T-helper 2 cell treated with Interferon-gamma antibody and Interleukin-4, amounts not matched to agents 5 μg/mL and 100 μg/mL, for 36 hours (primary cell): ENCODE data around the gene RIPOR3.

Source experiments
- DNase-seq: peaks from one replicate; pipeline ENCODE4 v3.0.0; 2021; ENCODE audit warnings: low spot score
- H3K27ac Mint-ChIP-seq: one replicate; pipeline ENCODE4 v1.8.0; 2021; ENCODE audit warnings: mild to moderate bottlenecking, mixed read lengths
- H3K27me3 Mint-ChIP-seq: one replicate; pipeline ENCODE4 v1.8.0; 2021; ENCODE audit warnings: low read depth, mixed read lengths
- H3K36me3 Mint-ChIP-seq: one replicate; pipeline ENCODE4 v1.8.0; 2021; ENCODE audit warnings: low read depth, mixed read lengths
- H3K4me1 Mint-ChIP-seq: one replicate; pipeline ENCODE4 v1.8.0; 2021; ENCODE audit warnings: low read depth, mixed read lengths
- H3K4me3 Mint-ChIP-seq: one replicate; pipeline ENCODE4 v1.8.0; 2022; ENCODE audit warnings: mild to moderate bottlenecking, moderate library complexity, mixed read lengths
- H3K9me3 Mint-ChIP-seq: one replicate; pipeline ENCODE4 v1.8.0; 2021; ENCODE audit warnings: mixed read lengths

Gene RIPOR3

GRCh38 chr20:50592282-50593004, 98.9 kb downstream of the RIPOR3 start:
- no peak for DNase-seq
- Mint-ChIP-seq H3K27me3 (no peaks in the 10 kb centered on the region), H3K4me3 (no peak overlapping the region), H3K27ac (no peak overlapping the region), H3K36me3 (peaks cover 10% of the 10 kb centered on the region), H3K4me1 (no peaks in the 10 kb centered on the region), H3K9me3 (no peaks in the 10 kb centered on the region)

GRCh38 chr20:50591233-50591852, 100.0 kb downstream of the RIPOR3 start:
- Mint-ChIP-seq H3K36me3 (peaks cover 12% of the 10 kb centered on the region), H3K4me1 (no peaks in the 10 kb centered on the region), H3K27me3 (no peaks in the 10 kb centered on the region), H3K4me3 (no peak overlapping the region), H3K27ac (no peak overlapping the region), H3K9me3 (no peaks in the 10 kb centered on the region)
- DNase-seq, result no peak

GRCh38 chr20:50590348-50590664, 101.0 kb downstream of the RIPOR3 start:
- no peaks in the 10 kb centered on the region for H3K9me3 Mint-ChIP-seq
- H3K4me3 Mint-ChIP-seq, result no peak overlapping the region
- H3K4me1 Mint-ChIP-seq, result no peaks in the 10 kb centered on the region
- DNase-seq, result no peak
- no peaks in the 10 kb centered on the region for H3K27me3 Mint-ChIP-seq
- H3K36me3 Mint-ChIP-seq, result peaks cover 21% of the 10 kb centered on the region
- no peak overlapping the region for H3K27ac Mint-ChIP-seq

- no peaks in the 10 kb centered on the region for H3K27me3 Mint-ChIP-seq
- H3K36me3 Mint-ChIP-seq, result peaks cover 26% of the 10 kb centered on the region
- H3K9me3 Mint-ChIP-seq, result no peaks in the 10 kb centered on the region
- H3K27ac Mint-ChIP-seq, result no peak overlapping the region
- DNase-seq, result no peak
- no peak overlapping the region for H3K4me3 Mint-ChIP-seq
- H3K4me1 Mint-ChIP-seq, result no peaks in the 10 kb centered on the region
These were observed 101.6 kb downstream of the RIPOR3 start for GRCh38 chr20:50589548-50590347.

- Mint-ChIP-seq H3K4me3 (no peak overlapping the region), H3K9me3 (no peaks in the 10 kb centered on the region), H3K4me1 (peaks cover 3% of the 10 kb centered on the region), H3K27ac (peak overlapping the region; percentile 63), H3K27me3 (no peaks in the 10 kb centered on the region), H3K36me3 (peaks cover 31% of the 10 kb centered on the region)
- DNase-seq, result peak; percentile 58
These were observed 103.2 kb downstream of the RIPOR3 start for GRCh38 chr20:50588034-50588736.

GRCh38 chr20:50587291-50587961, 103.9 kb downstream of the RIPOR3 start:
- Mint-ChIP-seq H3K27me3 (no peaks in the 10 kb centered on the region), H3K36me3 (peaks cover 35% of the 10 kb centered on the region), H3K4me3 (no peak overlapping the region), H3K27ac (no peak overlapping the region), H3K4me1 (peaks cover 3% of the 10 kb centered on the region), H3K9me3 (no peaks in the 10 kb centered on the region)
- DNase-seq, result no peak

- Mint-ChIP-seq H3K27me3 (no peaks in the 10 kb centered on the region), H3K4me3 (no peak overlapping the region), H3K9me3 (no peaks in the 10 kb centered on the region), H3K36me3 (peaks cover 39% of the 10 kb centered on the region), H3K4me1 (peaks cover 3% of the 10 kb centered on the region), H3K27ac (no peak overlapping the region)
- DNase-seq, result no peak
These were observed 104.7 kb downstream of the RIPOR3 start for GRCh38 chr20:50586531-50587232.

GRCh38 chr20:50585678-50586077, 105.7 kb downstream of the RIPOR3 start:
- no peak for DNase-seq
- Mint-ChIP-seq H3K9me3 (no peaks in the 10 kb centered on the region), H3K27me3 (no peaks in the 10 kb centered on the region), H3K4me3 (no peak overlapping the region), H3K4me1 (peaks cover 3% of the 10 kb centered on the region), H3K36me3 (peaks cover 43% of the 10 kb centered on the region), H3K27ac (no peak overlapping the region)

- Mint-ChIP-seq H3K4me1 (peaks cover 3% of the 10 kb centered on the region), H3K27ac (no peak overlapping the region), H3K4me3 (no peak overlapping the region), H3K36me3 (peaks cover 48% of the 10 kb centered on the region), H3K9me3 (no peaks in the 10 kb centered on the region), H3K27me3 (no peaks in the 10 kb centered on the region)
- no peak for DNase-seq
These were observed 106.1 kb downstream of the RIPOR3 start for GRCh38 chr20:50585214-50585613.

GRCh38 chr20:50584687-50585086, 106.7 kb downstream of the RIPOR3 start:
- peaks cover 3% of the 10 kb centered on the region for H3K4me1 Mint-ChIP-seq
- peaks cover 51% of the 10 kb centered on the region for H3K36me3 Mint-ChIP-seq
- H3K9me3 Mint-ChIP-seq, result no peaks in the 10 kb centered on the region
- H3K4me3 Mint-ChIP-seq, result no peak overlapping the region
- no peak for DNase-seq
- no peak overlapping the region for H3K27ac Mint-ChIP-seq
- H3K27me3 Mint-ChIP-seq, result no peaks in the 10 kb centered on the region

GRCh38 chr20:50583442-50584150, 107.7 kb downstream of the RIPOR3 start:
- no peak overlapping the region for H3K4me3 Mint-ChIP-seq

GRCh38 chr20:50582591-50583234, 108.6 kb downstream of the RIPOR3 start:
- Mint-ChIP-seq H3K36me3 (peaks cover 61% of the 10 kb centered on the region), H3K27me3 (no peaks in the 10 kb centered on the region), H3K4me1 (peaks cover 3% of the 10 kb centered on the region), H3K9me3 (no peaks in the 10 kb centered on the region), H3K27ac (no peak overlapping the region), H3K4me3 (no peak overlapping the region)
- no peak for DNase-seq

More at GRCh38 chr20:50583442-50584150, 107.7 kb downstream of the RIPOR3 start:
- Mint-ChIP-seq H3K27ac (no peak overlapping the region), H3K27me3 (no peaks in the 10 kb centered on the region), H3K4me1 (peaks cover 3% of the 10 kb centered on the region), H3K9me3 (no peaks in the 10 kb centered on the region), H3K36me3 (peaks cover 58% of the 10 kb centered on the region)
- no peak for DNase-seq
